GM12878 (cell line): ENCODE data around the gene GNAL. TPM values are rescaled to one million over a fixed set of nuclear protein-coding genes. Genes with fewer than 3 reads are reported as not detected.

Experiments
- ATAC-seq: fragments of 200-7000 bp; cut with Tn5 transposase; 3 replicates; pipeline ENCODE4 v1.9.1; 2020; ENCODE audit warnings: mild to moderate bottlenecking, moderate library complexity
- BruUV-seq: library from RNA; stranded (reverse); fragments of 400-500 nt; replicated peaks from 2 replicates; lab custom pipeline; 2021; lab: Mats Ljungman, UMichigan
- CTCF ChIA-PET: fragments of 300-600 bp; sonication (Branson Sonifier 250); formaldehyde crosslinking; extraction: SDS; loops from one replicate; lab custom pipeline; 2021; ENCODE audit warnings: inconsistent platforms; lab: Yijun Ruan, JAX
- POLR2A ChIA-PET: fragments of 350-600 bp; formaldehyde crosslinking; extraction: SDS; loops from one replicate; lab custom pipeline; 2021; ENCODE audit warnings: inconsistent platforms; lab: Charles Lee
- RAD21 ChIA-PET: fragments of 300-600 bp; sonication (Branson Sonifier 250); formaldehyde crosslinking; loops from one replicate; lab custom pipeline; 2023; ENCODE audit warnings: antibody characterized with exemption; ENCODE audit not compliant: unreplicated experiment; lab: Charles Lee
- SMC1A ChIA-PET: fragments of 300-600 bp; sonication (Branson Sonifier 250); formaldehyde crosslinking; loops from one replicate; lab custom pipeline; 2023; ENCODE audit not compliant: unreplicated experiment, uncharacterized antibody; lab: Charles Lee
- DNase-seq: peaks from one replicate; pipeline ENCODE4 v3.0.0-alpha.2; 2011; ENCODE audit warnings: low read depth, low spot score
- FAIRE-seq: peaks from 3 replicates; lab custom pipeline; 2011; peaks lifted over from hg19 to GRCh38; lab: Jason Lieb, UNC
- H2AFZ ChIP-seq: 2 replicates; pipeline ENCODE4 v1.6.0; 2011; ENCODE audit warnings: low read depth, low read length, control low read depth; ENCODE audit not compliant: control insufficient read depth
- H3K27ac ChIP-seq: 2 replicates; pipeline ENCODE4 v1.5.1; 2011; ENCODE audit warnings: control low read depth; ENCODE audit not compliant: control insufficient read depth, insufficient read depth
- H3K27me3 ChIP-seq, 2 experiments: replicated peaks in 1 of 2; 2 replicates each; pipeline versions ENCODE4 v1.6.0 to v1.6.1; 2011; ENCODE audit warnings: low read length in 1 of 2; ENCODE audit not compliant: control insufficient read depth in 2 of 2, insufficient read depth in 2 of 2
- H3K36me3 ChIP-seq, 2 experiments: 2 replicates each; pipeline ENCODE4 v1.5.1; 2011; ENCODE audit warnings: low read length in 1 of 2; ENCODE audit not compliant: control insufficient read depth in 2 of 2, insufficient read depth in 2 of 2
- H3K4me1 ChIP-seq: 2 replicates; pipeline ENCODE4 v1.6.1; 2011; ENCODE audit warnings: mild to moderate bottlenecking, low read length, moderate library complexity, mixed read lengths; ENCODE audit not compliant: control insufficient read depth, insufficient read depth
- H3K4me2 ChIP-seq: 2 replicates; pipeline ENCODE4 v1.6.0; 2011; ENCODE audit warnings: control low read depth; ENCODE audit not compliant: control insufficient read depth, insufficient read depth
- H3K4me3 ChIP-seq: fragments of 200-600 bp; sonication (generic); 2 replicates; pipeline ENCODE4 v1.5.1; 2016
- H3K79me2 ChIP-seq: 2 replicates; pipeline ENCODE4 v1.6.0; 2011; ENCODE audit warnings: low read length; ENCODE audit not compliant: control insufficient read depth, insufficient read depth
- H3K9ac ChIP-seq: 2 replicates; pipeline ENCODE4 v1.8.0; 2011; ENCODE audit warnings: low read length, control low read depth, mixed read lengths; ENCODE audit not compliant: control insufficient read depth, insufficient read depth
- H3K9me3 ChIP-seq: replicated peaks from 3 replicates; pipeline ENCODE4 v1.5.1; 2011; ENCODE audit warnings: mild to moderate bottlenecking, low read length; ENCODE audit not compliant: control insufficient read depth, insufficient read depth
- H4K20me1 ChIP-seq: 2 replicates; pipeline ENCODE4 v1.6.0; 2011; ENCODE audit not compliant: control insufficient read depth, insufficient read depth
- ASH2L ChIP-seq: fragments of 300-600, 200-600 bp; sonication (generic); IDR thresholded peaks from 2 replicates; pipeline ENCODE4 v1.6.1; 2017; ENCODE audit warnings: low read depth, mild to moderate bottlenecking, borderline replicate concordance
- CEBPZ ChIP-seq: fragments of 150-350 bp; IDR thresholded peaks from 2 replicates; pipeline ENCODE4 v1.6.1; 2016; ENCODE audit warnings: low read depth, low read length
- ESRRA ChIP-seq: IDR thresholded peaks from 2 replicates; pipeline ENCODE4 v1.6.1; 2012; ENCODE audit warnings: mild to moderate bottlenecking, low read length, improper control_type of control experiment
- FOXM1 ChIP-seq: IDR thresholded peaks from 2 replicates; pipeline ENCODE4 v1.6.1; 2012; ENCODE audit warnings: low read depth, mild to moderate bottlenecking, inconsistent platforms, low read length, moderate library complexity
- NR2C1 ChIP-seq: fragments of 450-650 bp; IDR thresholded peaks from 2 replicates; pipeline ENCODE4 v1.6.1; 2017; ENCODE audit warnings: antibody characterized with exemption, mild to moderate bottlenecking, moderate library complexity
- POLR2A ChIP-seq: IDR thresholded peaks from 2 replicates; pipeline ENCODE4 v1.6.1; 2011; ENCODE audit warnings: low read depth, mild to moderate bottlenecking, low read length
- RBBP5 ChIP-seq: fragments of 200-600 bp; sonication (generic); conservative IDR thresholded peaks from 2 replicates; pipeline ENCODE4 v1.6.1; 2016
- SMARCA5 ChIP-seq: fragments of 450-650 bp; IDR thresholded peaks from 2 replicates; pipeline ENCODE4 v1.6.1; 2017; ENCODE audit warnings: mild to moderate bottlenecking
- SREBF1 ChIP-seq: IDR thresholded peaks from 2 replicates; pipeline ENCODE4 v1.6.1; 2012; ENCODE audit warnings: mild to moderate bottlenecking, low read length
- SUPT20H ChIP-seq: IDR thresholded peaks from 2 replicates; pipeline ENCODE4 v1.6.1; 2011; ENCODE audit warnings: low read depth, mild to moderate bottlenecking, low read length, moderate library complexity, borderline replicate concordance; ENCODE audit not compliant: control insufficient read depth
- YY1 ChIP-seq: IDR thresholded peaks from 2 replicates; pipeline ENCODE4 v1.6.1; 2011; ENCODE audit warnings: low read depth, mild to moderate bottlenecking, low read length
- ZBTB40 ChIP-seq: fragments of 450-650 bp; IDR thresholded peaks from 2 replicates; pipeline ENCODE4 v1.6.1; 2016; ENCODE audit warnings: mild to moderate bottlenecking, moderate library complexity, borderline replicate concordance
- ZNF24 ChIP-seq: fragments of 450-650 bp; IDR thresholded peaks from 2 replicates; pipeline ENCODE4 v1.6.1; 2017; ENCODE audit warnings: antibody characterized with exemption, mild to moderate bottlenecking
- WGBS: methylation state at CpG from one replicate; pipeline ENCODE4 v1.1.6; 2016; ENCODE audit warnings: low lambda C conversion rate; ENCODE audit not compliant: insufficient replicate concordance, insufficient coverage; ENCODE audit errors: missing lambda C conversion rate; 5-methylcytosine and 5-hydroxymethylcytosine counted together
- in situ Hi-C: fragments of 300-500 bp; cut with MboI; formaldehyde crosslinking; loops from 9 replicates; pipeline ENCODE4 v1.14.3; 2018; ENCODE audit warnings: mixed read lengths
- intact Hi-C: fragments of 100-400 bp; cut with micrococcal nuclease; formaldehyde crosslinking; loops from one replicate; pipeline ENCODE4 v1.14.2; 2022; ENCODE audit not compliant: unreplicated experiment
- polyA plus RNA-seq, 11 experiments: library from polyadenylated mRNA; depleted of rRNA in 4 of 11; unstranded in 6 of 11; stranded (reverse) in 5 of 11; fragments of >200 nt; fragmentation: Nextera tagmentation in 4 of 11; fragmentation: Illumina TruSeq in 1 of 11; extraction: Ambion mirVana in 4 of 11; extraction: Trizol in 1 of 11; gene quantifications; 1 replicate in 1 of 11; 2 replicates in 10 of 11; pipeline versions ENCODE4 v1.2.1 to v1.2.3, GENCODE V29; 2011 to 2016; ENCODE audit warnings: inconsistent platforms in 2 of 11, missing spikeins in 2 of 11, low read depth in 1 of 11
- total RNA-seq, 4 experiments: library from RNA; depleted of rRNA in 3 of 4; stranded (reverse); fragments of >200 nt in 3 of 4; fragmentation: Illumina TruSeq in 1 of 4; extraction: Trizol in 1 of 4; gene quantifications; 2 replicates each; pipeline versions ENCODE4 v1.2.1 to v1.2.3, GENCODE V29; 2013 to 2021
- TF ChIP-seq, protein P1 (sequence below): fragments of 450-650 bp; conservative IDR thresholded peaks from 2 replicates; pipeline ENCODE4 v1.6.1; 2017; ENCODE audit warnings: mild to moderate bottlenecking, moderate library complexity

GNAL gene
- total and polyA plus RNA-seq, 10 of the 15 experiments (the other 5 are each of a cell fraction or from before 2014, with no cell fraction given) = 0.02 to 0.39 (median 0.05) TPM; not detected in 5

DNA sequence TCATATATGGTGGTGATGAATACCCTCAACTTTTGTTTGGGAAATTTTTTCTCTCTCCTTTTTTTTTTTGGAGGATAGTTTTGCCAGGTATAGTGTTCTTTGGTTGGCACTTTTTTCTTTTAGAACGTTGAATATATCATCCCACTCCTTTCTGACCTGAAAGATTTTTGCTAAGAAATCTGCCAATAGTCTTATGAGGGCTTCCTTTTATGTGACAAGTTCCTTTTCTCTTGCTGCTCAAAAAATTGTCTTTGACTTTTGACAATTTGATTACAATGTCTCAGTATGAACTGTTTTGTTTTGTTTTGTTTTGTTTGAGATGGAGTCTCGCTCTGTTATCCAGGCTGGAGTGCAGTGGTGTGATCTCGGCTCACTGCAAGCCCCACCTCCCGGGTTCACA is 21.5 kb downstream of the GNAL start:
- Histone ChIP-seq H3K9me3 (no peaks in the 10 kb centered on the region), H2AFZ (no peak overlapping the region), H3K27me3 (no peaks in the 10 kb centered on the region; a peak in 1 of 4 replicates), H4K20me1 (no peaks in the 10 kb centered on the region), H3K27ac (no peak overlapping the region), H3K4me3 (no peak overlapping the region), H3K4me1 (no peaks in the 10 kb centered on the region), H3K9ac (no peak overlapping the region), H3K36me3 (no peaks in the 10 kb centered on the region), H3K79me2 (no peaks in the 10 kb centered on the region), H3K4me2 (no peak overlapping the region)
- ChIA-PET SMC1A (interaction anchor here (0.6 kb wide), 1 partner anchor 9 kb away, joined by 3 read pairs; no protein-coding TSS in a partner anchor), RAD21 (no interaction called here), CTCF (interaction anchor here (1.1 kb wide), 1 partner anchor 157 kb away, joined by 3 read pairs; no protein-coding TSS in a partner anchor), POLR2A (no interaction called here)
- in situ Hi-C loops (no loop called here), intact Hi-C loops (no loop called here)
- no peak for DNase-seq
- ATAC-seq = no peak
- no TSS peak for BruUV-seq
- WGBS = 8% methylated on average over 4 of the region's 4 CpGs
- no peak for TF ChIP-seq NR2C1
- no peak for TF ChIP-seq POLR2A
- TF ChIP-seq, protein P1, sequence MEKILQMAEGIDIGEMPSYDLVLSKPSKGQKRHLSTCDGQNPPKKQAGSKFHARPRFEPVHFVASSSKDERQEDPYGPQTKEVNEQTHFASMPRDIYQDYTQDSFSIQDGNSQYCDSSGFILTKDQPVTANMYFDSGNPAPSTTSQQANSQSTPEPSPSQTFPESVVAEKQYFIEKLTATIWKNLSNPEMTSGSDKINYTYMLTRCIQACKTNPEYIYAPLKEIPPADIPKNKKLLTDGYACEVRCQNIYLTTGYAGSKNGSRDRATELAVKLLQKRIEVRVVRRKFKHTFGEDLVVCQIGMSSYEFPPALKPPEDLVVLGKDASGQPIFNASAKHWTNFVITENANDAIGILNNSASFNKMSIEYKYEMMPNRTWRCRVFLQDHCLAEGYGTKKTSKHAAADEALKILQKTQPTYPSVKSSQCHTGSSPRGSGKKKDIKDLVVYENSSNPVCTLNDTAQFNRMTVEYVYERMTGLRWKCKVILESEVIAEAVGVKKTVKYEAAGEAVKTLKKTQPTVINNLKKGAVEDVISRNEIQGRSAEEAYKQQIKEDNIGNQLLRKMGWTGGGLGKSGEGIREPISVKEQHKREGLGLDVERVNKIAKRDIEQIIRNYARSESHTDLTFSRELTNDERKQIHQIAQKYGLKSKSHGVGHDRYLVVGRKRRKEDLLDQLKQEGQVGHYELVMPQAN = no peak
- TF ChIP-seq ESRRA = no peak
- no peak for TF ChIP-seq RBBP5
- TF ChIP-seq ASH2L = no peak
- no peak for TF ChIP-seq FOXM1
- TF ChIP-seq SUPT20H = no peak
- no peak for TF ChIP-seq SREBF1
- no peak for TF ChIP-seq SMARCA5
- no peak for TF ChIP-seq CEBPZ
- TF ChIP-seq YY1 = no peak
- no peak for TF ChIP-seq ZNF24
- TF ChIP-seq ZBTB40 = no peak
- FAIRE-seq = no peak
